H1 (cell line): ENCODE results near the gene KCNK7. TPM values are rescaled to one million over a fixed set of nuclear protein-coding genes. Genes with fewer than 3 reads are reported as not detected.

Experiments used
- CTCF ChIA-PET: fragments of 300-600 bp; sonication (Branson Sonifier 250); formaldehyde crosslinking; loops from one replicate; lab custom pipeline; 2021; ENCODE audit not compliant: partially characterized antibody; lab: Charles Lee
- POLR2A ChIA-PET: fragments of 300-600 bp; sonication (Branson Sonifier 250); formaldehyde crosslinking; loops from one replicate; lab custom pipeline; 2021; ENCODE audit warnings: inconsistent platforms; ENCODE audit not compliant: partially characterized antibody; lab: Charles Lee
- DNase-seq, 2 experiments: peaks; one replicate each; pipeline versions ENCODE4 v3.0.0 to v3.0.0-alpha.2; 2010 to 2022; ENCODE audit warnings: low spot score in 2 of 2, low read depth in 1 of 2, mixed read lengths in 1 of 2
- FAIRE-seq: peaks from 2 replicates; lab custom pipeline; 2011; peaks lifted over from hg19 to GRCh38; lab: Jason Lieb, UNC
- H2AFZ ChIP-seq: 2 replicates; pipeline ENCODE4 v1.8.1; 2012; ENCODE audit warnings: low read length, inconsistent platforms
- H2AK5ac ChIP-seq: 2 replicates; pipeline ENCODE4 v1.6.1; 2013; ENCODE audit warnings: low read depth, low read length
- H2BK120ac ChIP-seq: replicated peaks from 2 replicates; pipeline ENCODE3; 2013; ENCODE audit warnings: low read depth, low read length, inconsistent platforms
- H2BK12ac ChIP-seq: 2 replicates; pipeline ENCODE4 v1.6.1; 2013; ENCODE audit warnings: low read depth, low read length
- H2BK15ac ChIP-seq: 2 replicates; pipeline ENCODE4 v1.6.1; 2013; ENCODE audit warnings: low read length
- H2BK20ac ChIP-seq: 2 replicates; pipeline ENCODE4 v1.6.1; 2013; ENCODE audit warnings: low read length
- H2BK5ac ChIP-seq: 2 replicates; pipeline ENCODE4 v1.6.1; 2013; ENCODE audit warnings: low read depth, low read length
- H3K14ac ChIP-seq: 2 replicates; pipeline ENCODE4 v1.6.1; 2013; ENCODE audit warnings: inconsistent platforms; ENCODE audit not compliant: insufficient read length
- H3K18ac ChIP-seq: 2 replicates; pipeline ENCODE4 v1.6.1; 2013; ENCODE audit warnings: low read length; ENCODE audit errors: extremely low read depth
- H3K23ac ChIP-seq: 2 replicates; pipeline ENCODE4 v1.6.1; 2013; ENCODE audit warnings: inconsistent platforms; ENCODE audit not compliant: insufficient read length
- H3K23me2 ChIP-seq: 2 replicates; pipeline ENCODE4 v1.6.1; 2013; ENCODE audit warnings: low read depth, low read length
- H3K27ac ChIP-seq: 2 replicates; pipeline ENCODE4 v1.6.1; 2011; ENCODE audit warnings: low read depth, low read length, inconsistent platforms
- H3K27me3 ChIP-seq, 4 experiments: replicated peaks in 1 of 4; 1 replicate in 1 of 4; 2 replicates in 3 of 4; pipeline versions ENCODE4 v1.6.1 to v1.8.1; 2011 to 2013; ENCODE audit warnings: low read length in 3 of 4, mild to moderate bottlenecking in 3 of 4, inconsistent platforms in 2 of 4, mixed read lengths in 2 of 4, moderate library complexity in 1 of 4; ENCODE audit not compliant: control insufficient read depth in 3 of 4, insufficient read depth in 3 of 4; ENCODE audit errors: extremely low read depth in 1 of 4
- H3K36me3 ChIP-seq, 4 experiments: 2 replicates each; pipeline versions ENCODE4 v1.6.1 to v1.8.1; 2011 to 2013; ENCODE audit warnings: mild to moderate bottlenecking in 4 of 4, low read length in 3 of 4, moderate library complexity in 2 of 4, control low read depth in 1 of 4, inconsistent platforms in 1 of 4; ENCODE audit not compliant: insufficient read depth in 4 of 4, control insufficient read depth in 2 of 4
- H3K4ac ChIP-seq: replicated peaks from 2 replicates; pipeline ENCODE3; 2013; ENCODE audit warnings: low read length, low read depth, mixed read lengths, inconsistent platforms; ENCODE audit not compliant: insufficient read length
- H3K4me1 ChIP-seq, 4 experiments: replicated peaks in 1 of 4; 1 replicate in 1 of 4; 2 replicates in 3 of 4; pipeline versions ENCODE4 v1.6.1 to v1.8.1; 2011 to 2013; ENCODE audit warnings: low read length in 3 of 4, inconsistent platforms in 2 of 4, mixed read lengths in 1 of 4; ENCODE audit not compliant: insufficient read depth in 4 of 4, control insufficient read depth in 3 of 4
- H3K4me2 ChIP-seq, 2 experiments: 2 replicates each; pipeline versions ENCODE4 v1.6.1 to v1.8.1; 2011 to 2013; ENCODE audit warnings: low read depth in 2 of 2, low read length in 2 of 2, control low read depth in 1 of 2, inconsistent platforms in 1 of 2, mild to moderate bottlenecking in 1 of 2; ENCODE audit not compliant: insufficient read depth in 1 of 2
- H3K4me3 ChIP-seq, 4 experiments: fragments of 200-600, 300-600 bp in 1 of 4; sonication (generic), shearing (Covaris generic), sonication (Bioruptor Twin) in 1 of 4; 2 replicates each; pipeline versions ENCODE4 v1.5.1 to v1.8.1; 2011 to 2016; ENCODE audit warnings: low read length in 4 of 4, low read depth in 3 of 4, control low read depth in 2 of 4, inconsistent platforms in 2 of 4, mild to moderate bottlenecking in 2 of 4, mixed read lengths in 1 of 4, moderate library complexity in 1 of 4; ENCODE audit not compliant: insufficient read depth in 2 of 4; ENCODE audit errors: extremely low read depth in 1 of 4
- H3K56ac ChIP-seq: replicated peaks from 2 replicates; pipeline ENCODE3; 2013; ENCODE audit warnings: low read depth, mild to moderate bottlenecking, mixed read lengths, low read length, inconsistent platforms; ENCODE audit not compliant: insufficient read length
- H3K79me1 ChIP-seq: 2 replicates; pipeline ENCODE4 v1.6.1; 2013; ENCODE audit warnings: low read depth, low read length, control low read depth
- H3K79me2 ChIP-seq, 2 experiments: 2 replicates each; pipeline versions ENCODE4 v1.6.1 to v1.8.1; 2012 to 2013; ENCODE audit warnings: low read length in 2 of 2, mild to moderate bottlenecking in 2 of 2, inconsistent platforms in 1 of 2; ENCODE audit not compliant: insufficient read depth in 2 of 2, control insufficient read depth in 1 of 2
- H3K9ac ChIP-seq, 4 experiments: replicated peaks in 1 of 4; 1 replicate in 1 of 4; 2 replicates in 3 of 4; pipeline versions ENCODE4 v1.6.1 to v1.8.1; 2011 to 2013; ENCODE audit warnings: low read depth in 3 of 4, low read length in 3 of 4, control low read depth in 2 of 4, mild to moderate bottlenecking in 2 of 4, moderate library complexity in 2 of 4, inconsistent platforms in 1 of 4; ENCODE audit errors: extremely low read depth in 1 of 4
- H3K9me3 ChIP-seq, 2 experiments: 2 replicates each; pipeline versions ENCODE4 v1.6.1 to v1.8.1; 2012 to 2013; ENCODE audit warnings: mild to moderate bottlenecking in 2 of 2, moderate library complexity in 2 of 2, control low read depth in 1 of 2, inconsistent platforms in 1 of 2, low read depth in 1 of 2, low read length in 1 of 2, mixed read lengths in 1 of 2; ENCODE audit not compliant: insufficient read depth in 2 of 2
- H4K20me1 ChIP-seq, 2 experiments: replicated peaks in 1 of 2; 2 replicates each; pipeline versions ENCODE3 to v1.8.1; 2011 to 2013; ENCODE audit warnings: inconsistent platforms in 2 of 2, low read length in 2 of 2, mild to moderate bottlenecking in 1 of 2; ENCODE audit not compliant: insufficient read depth in 2 of 2, control insufficient read depth in 1 of 2
- H4K5ac ChIP-seq: 2 replicates; pipeline ENCODE4 v1.6.1; 2013; ENCODE audit warnings: low read length, low read depth, mixed read lengths, inconsistent platforms; ENCODE audit not compliant: insufficient read length
- H4K8ac ChIP-seq: 2 replicates; pipeline ENCODE4 v1.8.0; 2013; ENCODE audit warnings: mild to moderate bottlenecking, moderate library complexity, low read length, inconsistent platforms; ENCODE audit not compliant: insufficient read depth; ENCODE audit errors: extremely low read depth
- H4K91ac ChIP-seq: replicated peaks from 2 replicates; pipeline ENCODE3; 2013; ENCODE audit warnings: low read length, mixed read lengths, inconsistent platforms; ENCODE audit not compliant: insufficient read length
- BACH1 ChIP-seq: IDR thresholded peaks from 2 replicates; pipeline ENCODE4 v1.6.1; 2012; ENCODE audit warnings: low read length, improper control_type of control experiment
- KDM4A ChIP-seq: IDR thresholded peaks from one replicate; pipeline ENCODE4 v1.7.1; 2012; ENCODE audit warnings: low read depth, mild to moderate bottlenecking, moderate library complexity, low read length, inconsistent platforms; ENCODE audit not compliant: severe bottlenecking
- POU5F1 ChIP-seq: IDR thresholded peaks from 2 replicates; pipeline ENCODE4 v1.6.1; 2011; ENCODE audit warnings: low read depth, mild to moderate bottlenecking, low read length, moderate library complexity
- TAF1 ChIP-seq: IDR thresholded peaks from 2 replicates; pipeline ENCODE4 v1.6.1; 2011; ENCODE audit warnings: mild to moderate bottlenecking, low read depth, low read length
- TEAD4 ChIP-seq: IDR thresholded peaks from 2 replicates; pipeline ENCODE4 v1.6.1; 2012; ENCODE audit warnings: low read depth, low read length, inconsistent platforms, mixed read lengths
- WGBS, 2 experiments: shearing (Covaris generic) in 1 of 2; methylation state at CpG; one replicate each; pipeline versions ENCODE4 v1.1.6 to v1.1.7; 2013 to 2015; ENCODE audit warnings: low lambda C conversion rate in 2 of 2, mixed read lengths in 2 of 2, inconsistent platforms in 1 of 2, low coverage in 1 of 2, missing lambda C conversion rate in 1 of 2; ENCODE audit not compliant: insufficient replicate concordance in 2 of 2, insufficient coverage in 1 of 2, insufficient read length in 1 of 2; ENCODE audit errors: extremely low coverage in 1 of 2, missing lambda C conversion rate in 1 of 2; 5-methylcytosine and 5-hydroxymethylcytosine counted together
- polyA plus RNA-seq, 7 experiments: library from polyadenylated mRNA; depleted of rRNA in 3 of 7; stranded (reverse) in 5 of 7; unstranded in 2 of 7; fragments of >200 nt in 5 of 7; fragments of 200-250 nt in 2 of 7; gene quantifications; 1 replicate in 5 of 7; 2 replicates in 1 of 7; 4 replicates in 1 of 7; pipeline versions ENCODE4 v1.2.1 to v1.2.3, GENCODE V29; 2011 to 2013; ENCODE audit warnings: missing spikeins in 2 of 7, mixed read lengths in 2 of 7
- total RNA-seq: library from RNA; stranded (reverse); fragmentation: NEBNext Ultra II Directional; extraction: Animal tissue kit (Norgen Biotek cat#: 25700); gene quantifications from 2 replicates; pipeline ENCODE4 v1.2.1, GENCODE V29; 2021
- TF ChIP-seq, protein P1 (sequence below): IDR thresholded peaks from 2 replicates; pipeline ENCODE4 v1.6.1; 2011; ENCODE audit warnings: low read depth, mild to moderate bottlenecking, low read length; ENCODE audit not compliant: insufficient read depth

Gene KCNK7
- total and polyA plus RNA-seq, 2 of the 8 experiments (the other 6 are each of a cell fraction or from before 2014, with no cell fraction given), result 0.74 to 1.0 TPM

GRCh38 chr11:65612691-65613090 is 17.1 kb upstream of the KCNK7 start:
- Histone ChIP-seq H2BK15ac (no peak overlapping the region), H2BK12ac (no peak overlapping the region), H3K36me3 (peaks cover 0 to 5% (median 2%) of the 10 kb centered on the region in 4 experiments; a peak in 1 of 8 replicates), H3K4me3 (peak overlapping the region in 3 of 4 experiments; percentile 4 to 88 (median 63); a peak in 1 of 8 replicates), H2BK120ac (no peak overlapping the region), H3K4ac (no peak overlapping the region), H3K14ac (no peak overlapping the region), H2AK5ac (no peak overlapping the region), H3K23me2 (peaks cover 17% of the 10 kb centered on the region), H4K5ac (no peak overlapping the region), H3K4me2 (peak overlapping the region; percentile 69 to 87; a peak in 2 of 4 replicates), H2AFZ (no peak overlapping the region), H2BK5ac (no peak overlapping the region), H4K91ac (peak overlapping the region; percentile 18), H3K23ac (no peak overlapping the region), H3K79me1 (peaks cover 34% of the 10 kb centered on the region), H3K18ac (no peak overlapping the region), H2BK20ac (no peak overlapping the region), H3K27ac (no peak overlapping the region), H3K56ac (no peak overlapping the region), H3K4me1 (peaks cover 0 to 26% (median 13%) of the 10 kb centered on the region in 4 experiments; a peak in 5 of 7 replicates), H3K9me3 (no peaks in the 10 kb centered on the region), H3K9ac (no peak overlapping the region), H4K20me1 (peaks cover 8 to 27% of the 10 kb centered on the region in 2 experiments), H4K8ac (peak overlapping the region; percentile 22; the same call in 1 of the 2 replicates), H3K27me3 (no peaks in the 10 kb centered on the region; a peak in 1 of 7 replicates), H3K79me2 (peaks cover 11 to 27% of the 10 kb centered on the region in 2 experiments)
- 90% methylated on average over 7 of the region's 7 CpGs; no CpG with 5 or more reads in 1 of the 2 experiments for WGBS, 2 experiments
- DNase-seq (no peak), FAIRE-seq (no peak)
- POLR2A ChIA-PET, result interaction anchor here (0.8 to 4.4 kb wide), 13 partner anchors 11 to 241 kb away, joined by 3 to 41 read pairs (median 3); partner anchors contain the start of genes FAM89B, KCNK7, NEAT1 and SIPA1
- CTCF ChIA-PET, result interaction anchor here (0.6 to 3.8 kb wide), 8 partner anchors 9 to 92 kb away, joined by 3 to 30 read pairs (median 3); no protein-coding TSS in a partner anchor
- TF ChIP-seq BACH1 (no peak), TAF1 (no peak), KDM4A (no peak), POU5F1 (no peak), TEAD4 (no peak)
- TF ChIP-seq, protein P1, sequence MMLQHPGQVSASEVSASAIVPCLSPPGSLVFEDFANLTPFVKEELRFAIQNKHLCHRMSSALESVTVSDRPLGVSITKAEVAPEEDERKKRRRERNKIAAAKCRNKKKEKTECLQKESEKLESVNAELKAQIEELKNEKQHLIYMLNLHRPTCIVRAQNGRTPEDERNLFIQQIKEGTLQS, result no peak
